Nephron (organoid): ENCODE results near the gene ADSS1.

Experiments used
- H3K27ac Mint-ChIP-seq, 3 experiments: 2 replicates each; pipeline ENCODE4 v1.8.0; 2020; ENCODE audit warnings: mixed read lengths in 3 of 3, mild to moderate bottlenecking in 2 of 3, moderate library complexity in 1 of 3
- H3K27me3 Mint-ChIP-seq: 2 replicates; pipeline ENCODE4 v1.8.0; 2021; ENCODE audit warnings: low read depth, mild to moderate bottlenecking, moderate library complexity, mixed read lengths
- H3K36me3 Mint-ChIP-seq: 2 replicates; pipeline ENCODE4 v1.8.0; 2020; ENCODE audit warnings: low read depth, mixed read lengths
- H3K4me1 Mint-ChIP-seq: 2 replicates; pipeline ENCODE4 v1.8.0; 2020; ENCODE audit warnings: mixed read lengths
- H3K4me3 Mint-ChIP-seq, 3 experiments: 2 replicates each; pipeline ENCODE4 v1.8.0; 2020; ENCODE audit warnings: mild to moderate bottlenecking in 3 of 3, mixed read lengths in 3 of 3, moderate library complexity in 2 of 3
- H3K9me3 Mint-ChIP-seq: 2 replicates; pipeline ENCODE4 v1.8.0; 2020; ENCODE audit warnings: mixed read lengths
- CTCF ChIP-seq, 3 experiments: fragments of 200-600 bp; sonication (generic); IDR thresholded peaks; one replicate each; pipeline ENCODE4 v1.5.0; 2021; ENCODE audit warnings: antibody characterized with exemption in 3 of 3; ENCODE audit not compliant: unreplicated experiment in 3 of 3

ADSS1 gene

DNA sequence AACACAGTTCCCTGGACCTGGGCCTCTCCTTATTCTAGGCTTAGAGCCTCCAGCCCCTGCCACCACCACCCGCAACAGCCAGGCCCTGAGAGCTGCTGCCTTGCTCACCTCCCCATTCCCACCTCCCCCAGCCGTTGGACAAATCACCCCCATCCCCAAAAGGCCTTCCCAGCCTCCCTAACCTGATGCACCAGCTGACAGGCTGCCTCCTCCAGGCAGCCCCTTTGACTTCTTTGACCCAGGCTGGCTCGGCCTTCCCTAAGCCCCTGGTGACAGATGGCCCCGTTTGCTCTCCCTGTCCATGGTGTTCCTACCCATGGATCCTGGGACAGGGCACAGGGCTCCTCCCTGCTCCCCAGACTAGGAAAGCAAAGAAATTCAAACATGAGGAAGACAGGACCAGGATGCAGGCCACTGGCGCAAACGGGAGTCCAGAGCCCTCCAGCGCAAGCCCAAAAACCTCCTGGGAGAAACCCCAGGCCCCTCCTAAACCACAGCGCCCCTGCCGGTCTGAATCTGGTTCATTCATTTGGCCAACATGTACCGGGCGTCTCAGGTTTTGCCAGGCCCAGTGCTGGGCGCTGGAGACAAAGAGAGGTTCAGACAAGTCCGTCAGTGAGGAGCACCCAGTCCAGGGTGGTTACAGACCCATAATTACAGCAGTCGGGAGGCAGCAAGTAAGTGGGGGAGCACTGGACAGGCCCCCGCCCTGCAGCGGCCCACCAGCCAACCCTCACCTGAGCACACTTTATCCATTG lies 69.1 kb downstream of the ADSS1 start:
- Mint-ChIP-seq H3K27ac (peak overlapping the region; percentile 23 to 92 (median 84)), H3K27me3 (no peaks in the 10 kb centered on the region), H3K4me1 (peaks cover 26% of the 10 kb centered on the region), H3K9me3 (no peaks in the 10 kb centered on the region), H3K4me3 (peak overlapping the region; percentile 94 to 97 (median 96)), H3K36me3 (peaks cover 4% of the 10 kb centered on the region)
- no peak for TF ChIP-seq CTCF (IDR thresholded peaks at IDR 0.05; ENCODE audit: unreplicated experiment in 3 of 3)

DNA sequence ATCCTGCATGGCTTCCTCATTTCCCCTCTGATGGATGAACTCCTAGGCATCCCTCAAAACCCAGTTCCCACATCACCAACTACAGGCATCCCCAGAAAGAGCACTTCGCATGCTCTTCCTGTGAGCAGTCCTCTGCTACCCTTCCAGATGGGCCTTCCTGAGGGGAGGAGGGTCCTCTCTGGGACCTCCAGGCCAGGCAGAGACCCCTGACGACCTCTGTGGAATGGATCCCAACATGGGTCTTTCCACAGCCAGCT lies 69.6 kb downstream of the ADSS1 start:
- no peak for TF ChIP-seq CTCF (IDR thresholded peaks at IDR 0.05; ENCODE audit: unreplicated experiment in 3 of 3)
- H3K27ac Mint-ChIP-seq: peak overlapping the region in 2 of 3 experiments; percentile 84 to 92
- H3K9me3 Mint-ChIP-seq: no peaks in the 10 kb centered on the region
- peak overlapping the region; percentile 94 to 97 (median 96) for H3K4me3 Mint-ChIP-seq
- H3K27me3 Mint-ChIP-seq: no peaks in the 10 kb centered on the region
- H3K4me1 Mint-ChIP-seq: peaks cover 26% of the 10 kb centered on the region
- H3K36me3 Mint-ChIP-seq: peaks cover 4% of the 10 kb centered on the region

- H3K9me3 Mint-ChIP-seq: no peaks in the 10 kb centered on the region
- peaks cover 27% of the 10 kb centered on the region for H3K4me1 Mint-ChIP-seq
- H3K27ac Mint-ChIP-seq: peak overlapping the region; percentile 84 to 92 (median 87)
- no peaks in the 10 kb centered on the region for H3K27me3 Mint-ChIP-seq
- no peak for TF ChIP-seq CTCF (IDR thresholded peaks at IDR 0.05; ENCODE audit: unreplicated experiment in 3 of 3)
- peaks cover 4% of the 10 kb centered on the region for H3K36me3 Mint-ChIP-seq
- H3K4me3 Mint-ChIP-seq: peak overlapping the region; percentile 94 to 97 (median 96)
Observed at GRCh38 chr14:104794099-104794498, 70.1 kb downstream of the ADSS1 start.

DNA sequence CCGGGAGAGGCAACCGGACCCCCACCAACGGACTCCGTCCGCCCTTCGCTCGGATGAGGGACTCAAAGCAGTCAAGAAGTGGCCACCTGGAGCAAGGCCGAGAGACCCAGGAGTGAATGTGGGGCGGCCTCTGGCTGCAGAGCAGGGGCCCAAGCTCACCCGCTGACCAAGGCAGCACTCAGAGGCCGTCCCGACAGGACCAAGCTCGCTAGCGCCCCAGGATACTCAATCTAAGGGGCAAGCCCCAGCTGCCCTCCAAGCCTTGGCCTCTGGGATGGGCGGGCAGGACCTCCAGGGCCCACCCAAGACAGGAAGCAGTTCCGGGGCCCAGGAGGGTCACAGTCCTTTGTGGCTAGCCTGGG lies 70.6 kb downstream of the ADSS1 start:
- H3K27me3 Mint-ChIP-seq: peaks cover 1% of the 10 kb centered on the region

DNA sequence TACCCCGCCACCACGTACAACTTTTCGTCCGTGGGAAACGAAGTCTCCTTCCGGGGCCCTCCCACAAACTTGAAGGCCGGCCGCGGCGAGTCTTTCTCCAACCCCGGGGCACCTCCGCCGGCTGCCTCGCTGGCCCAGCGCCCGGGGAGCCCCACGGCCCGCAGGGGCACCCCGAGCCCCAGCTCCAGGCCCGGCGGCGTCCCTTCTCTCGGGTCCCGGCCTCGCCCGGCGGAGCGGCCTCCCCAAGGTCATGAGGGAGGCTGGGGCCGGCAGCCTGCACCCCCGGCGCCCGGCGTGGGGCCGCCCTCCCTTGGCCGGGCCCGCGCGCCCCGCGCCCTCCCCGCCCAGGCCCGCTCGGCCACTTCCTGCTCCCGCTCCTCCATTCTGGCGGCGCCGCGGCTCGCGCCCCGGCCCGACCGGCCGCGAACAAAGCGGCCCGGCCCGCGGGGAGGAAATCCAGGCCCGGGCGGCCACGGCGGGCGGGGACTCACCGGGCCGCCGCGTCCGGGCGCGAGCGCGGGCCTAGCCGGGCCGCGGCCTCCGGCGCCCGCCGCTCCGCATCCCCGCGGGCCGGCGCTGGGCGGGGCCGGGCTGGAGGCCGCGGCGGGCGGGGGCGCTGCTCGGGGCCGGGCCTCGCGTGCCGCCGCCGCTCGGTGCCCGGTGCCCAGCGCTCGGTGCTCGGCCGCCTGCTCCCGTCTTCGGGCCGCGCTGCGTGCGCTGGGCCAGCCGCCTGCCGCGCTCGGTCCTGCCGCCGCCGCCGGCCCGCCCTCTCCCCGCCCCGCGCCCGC lies 71.2 kb downstream of the ADSS1 start, which contains the start of gene AKT1:
Gene AKT1, minus strand, starts transcription at position 756 of the 788 bp plus-strand sequence. CDS start 3,105 bp downstream, outside the sequence.
- Mint-ChIP-seq H3K4me3 (peak within 1 kb of the TSS; percentile 94 to 97 (median 96)), H3K9me3 (no peaks in the 10 kb centered on the region), H3K36me3 (peaks cover 4% of the 10 kb centered on the region), H3K27me3 (peaks cover 4% of the 10 kb centered on the region), H3K27ac (peak within 1 kb of the TSS; percentile 84 to 92 (median 87)), H3K4me1 (peaks cover 36% of the 10 kb centered on the region)
- TF ChIP-seq CTCF (IDR thresholded peaks at IDR 0.05; ENCODE audit: unreplicated experiment in 3 of 3): no peak

More for the DNA sequence above, 70.6 kb downstream of the ADSS1 start:
- H3K9me3 Mint-ChIP-seq: no peaks in the 10 kb centered on the region
- peaks cover 32% of the 10 kb centered on the region for H3K4me1 Mint-ChIP-seq
- H3K27ac Mint-ChIP-seq: peak overlapping the region; percentile 84 to 92 (median 87)
- peaks cover 4% of the 10 kb centered on the region for H3K36me3 Mint-ChIP-seq
- peak overlapping the region; percentile 94 to 97 (median 96) for H3K4me3 Mint-ChIP-seq
- no peak for TF ChIP-seq CTCF (IDR thresholded peaks at IDR 0.05; ENCODE audit: unreplicated experiment in 3 of 3)
